GM18520 (cell line): Measurements from ENCODE around the gene RASA3.

Experiments
- ATAC-seq: cut with Tn5 transposase; IDR thresholded peaks from one replicate; pipeline ENCODE4 v1.9.1; 2021; ENCODE audit not compliant: unreplicated experiment

RASA3 gene

GRCh38 chr13:113960276-113960948, 172.0 kb downstream of the RASA3 start:
- ATAC-seq = no peak

GRCh38 chr13:113959198-113959597, 173.2 kb downstream of the RASA3 start:
- no peak for ATAC-seq

- no peak for ATAC-seq
These were observed 174.1 kb downstream of the RASA3 start for GRCh38 chr13:113958373-113958772.

GRCh38 chr13:113956571-113956970, 175.9 kb downstream of the RASA3 start:
- ATAC-seq = no peak

GRCh38 chr13:113955691-113956090, 176.7 kb downstream of the RASA3 start:
- no peak for ATAC-seq

- ATAC-seq = no peak
These were observed 177.2 kb downstream of the RASA3 start for GRCh38 chr13:113955235-113955634.

DNA sequence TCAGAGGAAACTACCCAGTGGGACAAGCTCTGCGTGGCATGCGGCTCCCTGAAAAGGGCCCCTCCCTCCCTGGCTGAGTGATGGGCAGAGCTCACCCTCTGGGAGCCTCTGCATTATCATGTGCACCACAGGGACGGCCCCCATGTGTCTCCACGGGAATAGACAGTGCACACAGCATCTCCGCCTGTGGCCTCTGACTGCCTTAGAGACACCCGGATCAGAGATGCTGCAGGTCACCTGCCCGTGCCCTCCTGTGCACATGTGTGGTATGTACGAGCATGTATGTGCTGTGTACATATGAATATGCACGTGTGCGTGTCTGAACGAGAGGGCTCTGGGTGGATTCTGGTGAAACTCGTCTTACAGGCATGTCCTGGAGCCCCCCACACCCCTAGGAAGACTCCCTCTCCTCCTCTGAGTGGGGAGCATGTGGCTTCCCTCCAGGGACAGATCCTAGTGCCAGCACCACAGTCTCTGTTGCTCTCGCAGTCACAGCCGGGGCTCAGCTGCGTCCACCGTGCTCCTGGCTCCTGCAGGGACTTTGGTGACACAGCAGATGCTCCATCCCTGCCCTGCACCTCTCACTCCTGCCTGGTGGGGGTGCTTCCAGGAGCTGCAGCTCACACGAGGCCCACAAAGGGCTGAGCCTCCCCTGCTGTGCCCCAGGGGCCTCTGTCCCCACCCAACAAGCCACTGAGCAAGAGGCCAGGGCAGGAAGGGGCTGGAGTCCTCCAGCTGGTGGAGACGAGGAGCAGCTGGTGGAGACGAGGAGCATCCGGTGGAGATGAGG, 178.2 kb downstream of the RASA3 start:
- ATAC-seq = no peak

DNA sequence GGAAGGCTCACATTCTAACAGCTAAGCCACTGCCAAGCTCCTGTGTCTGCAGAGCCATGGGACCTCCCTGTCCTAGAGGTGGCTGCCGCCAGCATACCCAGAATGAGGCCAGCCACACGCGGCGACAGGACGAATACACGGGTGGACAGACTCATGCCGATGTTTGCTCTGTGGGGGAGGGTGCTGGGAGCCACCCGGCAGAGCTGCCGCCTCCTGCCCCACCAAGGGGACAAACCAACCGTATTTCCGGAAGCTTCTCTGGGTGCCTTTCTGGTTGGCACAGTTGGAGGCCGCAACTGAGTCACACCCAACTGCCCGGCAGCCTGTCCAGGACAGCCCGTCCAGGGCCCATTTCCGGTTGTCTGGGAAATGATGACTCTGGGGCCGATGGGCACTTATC, 178.9 kb downstream of the RASA3 start:
- no peak for ATAC-seq

DNA sequence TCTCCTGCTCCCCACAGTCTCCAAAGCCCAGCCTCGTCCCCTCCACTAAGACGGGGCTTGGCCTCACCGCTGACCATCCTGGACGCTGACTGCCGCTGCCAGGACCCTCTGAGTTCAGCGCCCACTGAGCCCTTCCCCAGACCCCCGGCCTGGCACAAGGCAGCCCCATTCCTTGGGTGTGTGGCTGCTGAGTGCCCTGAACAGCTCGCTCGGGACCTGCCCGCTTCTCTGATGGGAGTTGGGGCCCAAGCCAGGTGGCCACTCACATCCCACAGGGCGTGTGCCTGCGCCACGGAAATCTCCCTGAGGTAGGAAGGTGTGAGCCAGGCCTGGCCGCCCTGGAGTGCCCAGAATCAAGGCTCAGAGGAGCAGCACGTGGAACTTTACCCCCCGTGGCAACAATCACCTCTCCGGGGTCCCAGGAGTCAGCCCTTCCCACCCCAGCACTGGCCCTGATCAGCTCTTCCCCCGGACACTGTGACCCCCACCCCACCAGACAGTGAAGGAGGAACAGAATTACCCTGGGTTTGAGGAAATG, 179.4 kb downstream of the RASA3 start:
- no peak for ATAC-seq

DNA sequence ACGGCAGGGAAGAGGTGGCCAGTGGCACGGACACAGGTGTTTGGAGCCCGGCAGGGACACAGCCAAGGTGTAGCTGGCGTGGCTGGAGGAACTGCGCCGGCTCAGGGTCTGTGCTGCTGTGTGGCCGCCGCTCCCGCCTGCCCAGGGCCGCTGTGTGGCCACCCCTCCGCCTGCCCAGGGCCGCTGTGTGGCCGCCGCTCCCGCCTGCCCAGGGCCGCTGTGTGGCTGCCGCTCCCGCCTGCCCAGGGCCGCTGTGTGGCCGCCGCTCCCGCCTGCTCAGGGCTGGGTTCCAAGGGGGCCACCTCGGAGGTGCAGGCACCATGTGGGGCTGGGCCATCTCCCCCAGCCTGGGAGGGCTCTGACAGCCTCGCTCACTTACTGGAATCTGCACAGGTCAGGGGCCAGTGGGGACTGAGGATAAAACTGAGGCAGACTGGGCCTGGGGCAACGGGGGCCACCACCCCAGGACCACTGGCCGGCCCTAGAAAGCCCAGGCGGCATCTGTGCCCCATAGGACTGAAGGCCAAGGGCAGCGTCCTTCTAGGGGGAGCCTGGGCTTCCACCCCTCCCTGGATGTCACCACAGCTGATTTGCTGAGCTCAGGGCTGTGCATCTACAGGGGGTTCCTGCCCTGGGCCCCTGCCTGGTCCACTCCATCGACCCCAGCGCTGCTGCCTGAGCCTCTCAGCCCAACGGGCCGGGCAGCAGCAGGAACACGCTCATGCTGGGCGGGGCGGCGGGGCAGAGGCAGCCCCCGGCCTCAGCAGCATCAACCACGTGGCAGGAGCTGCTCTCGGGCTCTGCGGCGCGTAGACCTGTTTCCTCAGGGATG, 180.1 kb downstream of the RASA3 start:
- ATAC-seq = no peak

- ATAC-seq = no peak
These were observed 181.0 kb downstream of the RASA3 start for GRCh38 chr13:113951246-113951999.

- ATAC-seq = no peak
These were observed 181.8 kb downstream of the RASA3 start for GRCh38 chr13:113950451-113951245.

- no peak for ATAC-seq
These were observed 182.9 kb downstream of the RASA3 start for GRCh38 chr13:113949546-113949945.

DNA sequence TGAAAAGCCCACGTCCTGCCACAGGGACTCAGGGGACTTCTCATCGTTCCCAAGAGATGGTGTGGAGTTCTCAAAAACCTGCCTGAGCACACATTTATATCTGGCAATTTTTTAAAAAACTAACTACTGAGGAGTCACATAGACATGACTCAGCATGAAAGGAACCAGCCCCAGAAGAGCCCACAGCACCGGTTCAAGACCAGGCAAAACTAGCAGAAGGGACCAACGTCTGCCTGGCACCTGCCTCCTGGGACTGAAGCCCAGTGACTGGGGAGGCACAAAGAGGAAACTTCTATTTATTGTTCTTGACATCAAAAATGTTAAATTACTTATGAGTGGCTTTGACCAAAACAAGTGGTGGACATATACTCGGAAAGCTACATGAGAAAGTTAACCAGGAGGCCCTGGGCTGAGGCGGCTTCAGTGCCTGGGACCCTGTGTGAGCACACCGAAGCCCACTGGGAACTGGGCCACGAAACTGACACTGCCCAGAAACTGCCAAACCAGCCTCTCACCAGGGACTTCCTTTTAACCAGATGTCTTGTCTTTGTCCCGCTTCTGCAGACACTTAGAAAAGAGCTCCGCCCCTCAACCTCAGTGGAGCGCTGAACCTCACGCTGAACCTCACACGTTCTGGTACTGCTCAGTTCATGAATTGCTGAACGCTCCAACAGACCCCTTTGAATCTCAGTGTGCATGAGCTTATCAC, 184.2 kb downstream of the RASA3 start:
- ATAC-seq = peak; percentile 40

DNA sequence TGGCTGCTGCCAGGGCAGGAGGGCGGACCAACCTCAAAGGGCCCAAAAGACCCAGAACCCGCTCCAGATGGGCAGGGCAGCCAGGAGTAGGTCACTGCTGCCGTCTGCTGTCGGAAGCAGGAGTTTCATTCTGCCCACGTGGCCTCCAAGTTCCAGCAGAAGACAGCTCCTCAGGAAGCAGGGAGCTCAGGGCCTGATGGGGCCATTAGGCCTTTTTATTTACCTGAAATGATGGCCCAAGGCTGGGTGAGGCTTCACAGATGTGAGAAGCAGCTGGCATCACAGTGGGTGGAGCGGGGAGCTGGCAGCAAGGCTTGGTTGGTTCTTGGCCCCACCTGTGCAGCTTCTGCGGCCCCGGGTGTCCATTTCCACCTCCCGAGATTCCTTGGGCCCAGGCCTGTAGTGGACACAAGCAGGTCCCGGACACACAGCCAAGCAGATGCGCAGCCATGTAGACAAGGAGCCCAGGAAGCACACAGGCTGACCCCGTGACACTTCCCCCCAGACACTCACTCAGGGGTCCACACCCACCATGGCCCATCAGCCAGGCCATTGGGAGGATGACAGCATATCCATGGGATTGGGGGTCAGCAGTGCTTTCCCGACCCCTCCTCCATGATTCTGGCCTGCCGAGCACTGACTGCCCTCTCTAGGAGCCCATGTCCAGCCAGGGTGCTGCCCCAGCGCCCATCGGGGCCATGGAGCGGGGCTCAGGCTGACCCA, 185.0 kb downstream of the RASA3 start:
- no peak for ATAC-seq

GRCh38 chr13:113946409-113947181, 185.8 kb downstream of the RASA3 start:
- no peak for ATAC-seq

DNA sequence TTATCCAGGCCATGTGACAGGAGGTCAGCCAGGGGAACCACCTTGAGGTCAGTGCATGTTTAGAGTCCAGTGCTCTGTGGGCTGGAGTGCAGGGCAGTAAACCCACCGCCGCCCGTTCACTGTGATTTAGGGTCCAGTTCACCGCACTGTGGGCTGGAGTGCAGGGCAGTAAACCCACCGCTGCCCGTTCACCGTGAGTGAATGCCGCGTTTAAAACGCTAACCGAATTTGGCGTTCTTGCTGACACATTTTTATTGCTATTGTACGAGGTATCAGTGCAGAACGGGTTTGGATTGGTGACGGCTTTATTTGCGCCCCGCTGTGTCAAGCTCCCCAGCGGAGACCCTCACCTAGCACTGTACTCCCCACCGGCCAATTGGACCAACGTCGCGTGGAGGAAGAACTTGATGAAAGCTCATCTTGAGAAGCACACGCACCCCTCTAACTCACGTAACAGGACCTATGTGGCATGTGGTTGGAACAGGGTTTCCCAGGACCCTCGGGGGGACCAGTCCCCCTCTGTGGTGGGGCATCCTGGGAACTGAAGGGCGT, 186.5 kb downstream of the RASA3 start:
- no peak for ATAC-seq
